ENCODE measurements around the gene HTR3E. TPM values are rescaled to one million over a fixed set of nuclear protein-coding genes. Genes with fewer than 3 reads are reported as not detected.
"Not testable (repeated sequence)": the region's sequence is repeated elsewhere in the genome, so short reads cannot be mapped to it uniquely, and the experiment has no call there.

HTR3E gene
- total RNA-seq, 4 donors from 2014 or later: 0.80 to 1.8 (median 1.3) TPM; not detected in 1

DNA sequence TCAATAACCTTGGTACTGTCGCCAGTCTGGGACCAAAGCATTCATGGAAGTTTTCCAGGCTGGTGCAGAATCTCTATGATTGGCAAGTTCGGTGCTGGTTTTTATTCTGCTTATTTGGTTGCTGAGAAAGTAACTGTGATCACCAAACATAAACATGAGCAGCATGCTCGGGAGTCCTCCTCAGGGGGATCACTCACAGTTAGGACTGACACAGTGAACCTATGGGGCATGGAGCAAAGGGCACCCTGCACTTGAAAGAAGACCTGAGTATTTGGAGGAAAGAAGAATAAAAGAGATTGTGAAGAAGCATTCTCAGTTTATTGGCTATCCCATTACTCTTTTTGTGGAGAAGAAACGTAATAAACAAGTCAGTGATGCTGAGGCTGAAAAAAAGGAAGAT is 19.2 kb downstream of the HTR3E start:
- WGBS, 2 donors (ENCODE audit: low coverage in 1 of 2): 82 to 83% methylated on average over 4 of the region's 4 CpGs
- Histone ChIP-seq H3K4me3 (no peak overlapping the region), H3K27ac (no peak overlapping the region), H3K4me1 (no peaks in the 10 kb centered on the region), H3K9me3 (no peaks in the 10 kb centered on the region), H3K27me3 (no peaks in the 10 kb centered on the region), H3K36me3 (no peaks in the 10 kb centered on the region)
- no peak for DNase-seq
- intact Hi-C loops (cut with DNase I; ENCODE audit: low total_unique reads) (no loop called here), in situ Hi-C loops (cut with MboI; ENCODE audit: low pct_ligation_motif_present in 1 of 4, low pct_unique_long_range_greater_than_20kb in 1 of 4, low sequenced_read_pairs in 3 of 4) (no loop called here)
- TF ChIP-seq, protein P1, sequence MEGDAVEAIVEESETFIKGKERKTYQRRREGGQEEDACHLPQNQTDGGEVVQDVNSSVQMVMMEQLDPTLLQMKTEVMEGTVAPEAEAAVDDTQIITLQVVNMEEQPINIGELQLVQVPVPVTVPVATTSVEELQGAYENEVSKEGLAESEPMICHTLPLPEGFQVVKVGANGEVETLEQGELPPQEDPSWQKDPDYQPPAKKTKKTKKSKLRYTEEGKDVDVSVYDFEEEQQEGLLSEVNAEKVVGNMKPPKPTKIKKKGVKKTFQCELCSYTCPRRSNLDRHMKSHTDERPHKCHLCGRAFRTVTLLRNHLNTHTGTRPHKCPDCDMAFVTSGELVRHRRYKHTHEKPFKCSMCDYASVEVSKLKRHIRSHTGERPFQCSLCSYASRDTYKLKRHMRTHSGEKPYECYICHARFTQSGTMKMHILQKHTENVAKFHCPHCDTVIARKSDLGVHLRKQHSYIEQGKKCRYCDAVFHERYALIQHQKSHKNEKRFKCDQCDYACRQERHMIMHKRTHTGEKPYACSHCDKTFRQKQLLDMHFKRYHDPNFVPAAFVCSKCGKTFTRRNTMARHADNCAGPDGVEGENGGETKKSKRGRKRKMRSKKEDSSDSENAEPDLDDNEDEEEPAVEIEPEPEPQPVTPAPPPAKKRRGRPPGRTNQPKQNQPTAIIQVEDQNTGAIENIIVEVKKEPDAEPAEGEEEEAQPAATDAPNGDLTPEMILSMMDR (IDR thresholded peaks at IDR 0.05): no peak
- no peak for TF ChIP-seq POLR2AphosphoS5 (IDR thresholded peaks at IDR 0.05)
- TF ChIP-seq POLR2A (IDR thresholded peaks at IDR 0.05): no peak
- TF ChIP-seq EP300 (IDR thresholded peaks at IDR 0.05; ENCODE audit: low read depth): no peak

DNA sequence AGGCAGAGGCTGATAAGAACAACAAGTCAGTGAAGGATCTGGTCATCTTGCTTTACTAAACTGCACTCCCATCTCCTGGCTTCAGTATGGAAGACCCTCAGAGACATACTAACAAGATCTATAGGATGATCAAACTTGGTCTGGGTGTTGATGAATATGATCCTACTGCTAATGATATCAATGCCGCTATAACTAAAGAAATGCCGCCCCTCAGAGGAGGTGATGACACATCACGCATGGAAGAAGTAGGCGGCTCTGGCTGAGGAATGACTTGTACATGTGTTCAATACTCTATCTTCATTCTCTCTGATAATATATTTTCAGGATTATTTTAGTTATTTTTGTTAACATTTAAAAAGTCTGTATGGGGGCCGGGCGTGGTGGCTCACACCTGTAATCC is 20.8 kb downstream of the HTR3E start:
- in situ Hi-C loops (cut with MboI; ENCODE audit: low pct_ligation_motif_present in 1 of 4, low pct_unique_long_range_greater_than_20kb in 1 of 4, low sequenced_read_pairs in 3 of 4): no loop called here
- Histone ChIP-seq H3K36me3 (no peaks in the 10 kb centered on the region), H3K4me1 (no peaks in the 10 kb centered on the region), H3K4me3 (no peak overlapping the region), H3K9me3 (no peaks in the 10 kb centered on the region), H3K27ac (no peak overlapping the region), H3K27me3 (no peaks in the 10 kb centered on the region)
- 90 to 94% methylated on average over 3 to 6 of the region's 6 CpGs for WGBS, 2 donors (ENCODE audit: low coverage in 1 of 2)
- intact Hi-C loops (cut with DNase I; ENCODE audit: low total_unique reads): no loop called here
- no peak for TF ChIP-seq POLR2AphosphoS5 (IDR thresholded peaks at IDR 0.05)
- TF ChIP-seq POLR2A (IDR thresholded peaks at IDR 0.05): no peak
- TF ChIP-seq EP300 (IDR thresholded peaks at IDR 0.05; ENCODE audit: low read depth): no peak
- TF ChIP-seq, protein P1 (IDR thresholded peaks at IDR 0.05): no peak
- no peak for DNase-seq

DNA sequence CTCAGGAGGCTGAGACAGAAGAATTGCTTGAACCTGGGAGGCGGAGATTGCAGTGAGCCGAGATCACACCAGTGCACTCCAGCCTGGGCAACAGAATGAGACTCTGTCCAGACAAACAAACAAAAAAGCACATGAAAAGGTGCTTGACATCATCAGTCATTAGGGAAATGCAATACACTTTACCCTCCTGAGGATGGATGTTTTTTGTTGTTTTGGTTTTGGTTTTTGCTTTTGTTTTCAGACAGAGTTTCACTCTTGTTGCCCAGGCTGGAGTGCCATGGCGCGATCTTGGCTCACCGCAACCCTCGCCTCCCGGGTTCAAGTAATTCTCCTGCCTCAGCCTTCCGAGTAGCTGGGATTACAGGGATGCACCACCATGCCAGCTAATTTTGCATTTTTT is 24.2 kb downstream of the HTR3E start:
- WGBS, 2 donors (ENCODE audit: low coverage in 1 of 2): 91 to 96% methylated on average over 7 to 8 of the region's 8 CpGs
- H3K36me3 ChIP-seq; intact Hi-C loops (cut with DNase I; ENCODE audit: low total_unique reads); H3K27ac ChIP-seq; H3K4me1 ChIP-seq; H3K4me3 ChIP-seq; in situ Hi-C loops (cut with MboI; ENCODE audit: low pct_ligation_motif_present in 1 of 4, low pct_unique_long_range_greater_than_20kb in 1 of 4, low sequenced_read_pairs in 3 of 4); H3K27me3 ChIP-seq; H3K9me3 ChIP-seq; DNase-seq: not testable (repeated sequence)

DNA sequence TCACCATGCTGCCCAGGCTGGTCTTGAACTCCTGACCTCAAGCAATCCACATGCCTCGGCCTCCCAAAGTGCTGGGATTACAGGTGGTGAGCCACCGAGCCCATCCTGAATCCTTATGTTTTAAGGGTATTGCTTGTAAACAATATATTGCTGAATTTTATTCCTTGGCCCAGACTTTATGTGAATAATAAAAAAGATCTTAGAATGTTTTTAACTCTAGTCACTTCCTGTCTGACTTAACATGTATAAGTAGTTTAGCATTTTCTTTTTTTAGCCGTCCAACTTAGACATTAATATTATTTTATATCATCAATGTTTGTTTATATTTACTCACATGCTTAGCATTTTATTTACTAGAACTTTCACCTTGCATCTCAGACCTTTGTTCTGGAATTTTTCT is 29.1 kb downstream of the HTR3E start:
- no peaks in the 10 kb centered on the region for H3K4me1 ChIP-seq
- intact Hi-C loops (cut with DNase I; ENCODE audit: low total_unique reads): no loop called here
- DNase-seq: no peak
- H3K27ac ChIP-seq: no peak overlapping the region
- H3K9me3 ChIP-seq: no peaks in the 10 kb centered on the region
- H3K4me3 ChIP-seq: no peak overlapping the region
- 70 to 75% methylated on average over 3 of the region's 3 CpGs for WGBS, 2 donors (ENCODE audit: low coverage in 1 of 2)
- H3K36me3 ChIP-seq: no peaks in the 10 kb centered on the region
- no peak for TF ChIP-seq POLR2AphosphoS5 (IDR thresholded peaks at IDR 0.05)
- TF ChIP-seq EP300 (IDR thresholded peaks at IDR 0.05; ENCODE audit: low read depth): no peak
- TF ChIP-seq POLR2A (IDR thresholded peaks at IDR 0.05): no peak
- TF ChIP-seq, protein P1 (IDR thresholded peaks at IDR 0.05): no peak
- in situ Hi-C loops (cut with MboI; ENCODE audit: low pct_ligation_motif_present in 1 of 4, low pct_unique_long_range_greater_than_20kb in 1 of 4, low sequenced_read_pairs in 3 of 4): loop anchor here in 2 of 4 donors (25.0 kb wide), 2 partner anchors 111 to 239 kb away; partner anchors contain the start of genes ALG3 (in 1 of the 2), EEF1AKMT4 (in 1 of the 2), PARL (in 1 of the 2) and VWA5B2 (in 1 of the 2)
- H3K27me3 ChIP-seq: no peaks in the 10 kb centered on the region

DNA sequence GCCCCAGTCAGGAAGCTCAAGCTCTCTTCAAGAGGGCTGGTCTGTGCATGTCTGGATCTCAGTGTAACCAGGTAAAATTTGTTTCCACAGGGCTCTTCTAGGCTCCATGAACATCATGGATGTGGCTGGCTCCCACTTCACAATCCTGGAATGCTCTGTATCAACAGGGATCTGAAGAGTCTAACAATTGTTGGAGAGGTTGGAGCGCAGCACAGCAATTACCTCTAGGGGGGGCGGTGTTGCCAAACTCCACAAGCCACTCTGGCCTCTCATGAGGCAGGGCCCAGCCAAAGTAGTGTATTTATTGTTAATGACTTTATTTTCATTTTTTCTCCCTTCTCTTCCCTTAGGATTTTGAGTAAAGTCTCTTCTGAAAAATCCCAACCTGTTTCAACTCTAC is 32.1 kb downstream of the HTR3E start:
- no peak for DNase-seq
- Histone ChIP-seq H3K27ac (no peak overlapping the region), H3K4me1 (peaks cover 0 to 5% (median 3%) of the 10 kb centered on the region in 4 donors), H3K27me3 (no peaks in the 10 kb centered on the region), H3K36me3 (no peaks in the 10 kb centered on the region), H3K9me3 (no peaks in the 10 kb centered on the region), H3K4me3 (no peak overlapping the region)
- in situ Hi-C loops (cut with MboI; ENCODE audit: low pct_ligation_motif_present in 1 of 4, low pct_unique_long_range_greater_than_20kb in 1 of 4, low sequenced_read_pairs in 3 of 4) (loop anchor here in 2 of 4 donors (25.0 kb wide), 2 partner anchors 108 to 242 kb away; partner anchors contain the start of genes ALG3 (in 1 of the 2), EEF1AKMT4 (in 1 of the 2), PARL (in 1 of the 2) and VWA5B2 (in 1 of the 2)), intact Hi-C loops (cut with DNase I; ENCODE audit: low total_unique reads) (no loop called here)
- no peak for TF ChIP-seq POLR2AphosphoS5 (IDR thresholded peaks at IDR 0.05)
- TF ChIP-seq, protein P1 (IDR thresholded peaks at IDR 0.05): peak in 2 of 5 experiments; percentile 15 to 21
- 39% methylated on average over 2 of the region's 2 CpGs; no CpG with 5 or more reads in 1 of the 2 donors for WGBS, 2 donors (ENCODE audit: low coverage in 1 of 2)
